Measurements from ENCODE around the gene LIN37.

Gene LIN37

GRCh38 chr19:35780717-35781116 lies 32.3 kb downstream of the LIN37 start:
- Histone ChIP-seq H3K4me3 (ENCODE audit: low read depth, low read length, poor library complexity, severe bottlenecking) (no peak overlapping the region), H3K9ac (ENCODE audit: low read length) (no peak overlapping the region), H3K36me3 (ENCODE audit: insufficient read depth, low read length) (peaks cover 15% of the 10 kb centered on the region), H3K4me2 (ENCODE audit: low read length) (no peak overlapping the region), H3K9me2 (ENCODE audit: low read depth, low read length) (no peaks in the 10 kb centered on the region), H3K27me3 (ENCODE audit: insufficient read depth, low read length) (no peaks in the 10 kb centered on the region), H3K79me2 (ENCODE audit: insufficient read depth, low read length) (no peaks in the 10 kb centered on the region), H3K9me3 (ENCODE audit: low read length) (no peaks in the 10 kb centered on the region), H4K20me1 (ENCODE audit: insufficient read depth, low read length) (no peaks in the 10 kb centered on the region), H3K4me1 (ENCODE audit: insufficient read depth, low read length, severe bottlenecking) (peaks cover 10% of the 10 kb centered on the region), H2AFZ (ENCODE audit: low read length) (no peak overlapping the region), H3K27ac (ENCODE audit: low read depth, low read length, poor library complexity, severe bottlenecking) (no peak overlapping the region), H3F3A (ENCODE audit: insufficient read depth, low read length) (no peaks in the 10 kb centered on the region)
- TF ChIP-seq EZH2 (IDR thresholded peaks at IDR 0.05; ENCODE audit: borderline replicate concordance, low read length) (no peak), CTCF (IDR thresholded peaks at IDR 0.05; ENCODE audit: low read length) (no peak)

GRCh38 chr19:35781650-35782049 lies 33.3 kb downstream of the LIN37 start:
- no peak for TF ChIP-seq EZH2 (IDR thresholded peaks at IDR 0.05; ENCODE audit: borderline replicate concordance, low read length)
- no peak for TF ChIP-seq CTCF (IDR thresholded peaks at IDR 0.05; ENCODE audit: low read length)
- Histone ChIP-seq H3K9me2 (ENCODE audit: low read depth, low read length) (no peaks in the 10 kb centered on the region), H3K9ac (ENCODE audit: low read length) (no peak overlapping the region), H3K79me2 (ENCODE audit: insufficient read depth, low read length) (no peaks in the 10 kb centered on the region), H3F3A (ENCODE audit: insufficient read depth, low read length) (no peaks in the 10 kb centered on the region), H2AFZ (ENCODE audit: low read length) (no peak overlapping the region), H3K36me3 (ENCODE audit: insufficient read depth, low read length) (peaks cover 15% of the 10 kb centered on the region), H4K20me1 (ENCODE audit: insufficient read depth, low read length) (no peaks in the 10 kb centered on the region), H3K27ac (ENCODE audit: low read depth, low read length, poor library complexity, severe bottlenecking) (no peak overlapping the region), H3K27me3 (ENCODE audit: insufficient read depth, low read length) (no peaks in the 10 kb centered on the region), H3K4me1 (ENCODE audit: insufficient read depth, low read length, severe bottlenecking) (peaks cover 2% of the 10 kb centered on the region), H3K4me3 (ENCODE audit: low read depth, low read length, poor library complexity, severe bottlenecking) (no peak overlapping the region), H3K4me2 (ENCODE audit: low read length) (no peak overlapping the region), H3K9me3 (ENCODE audit: low read length) (no peaks in the 10 kb centered on the region)

- Histone ChIP-seq H3F3A (ENCODE audit: insufficient read depth, low read length) (no peaks in the 10 kb centered on the region), H3K36me3 (ENCODE audit: insufficient read depth, low read length) (peaks cover 19% of the 10 kb centered on the region), H3K4me3 (ENCODE audit: low read depth, low read length, poor library complexity, severe bottlenecking) (no peak overlapping the region), H3K4me1 (ENCODE audit: insufficient read depth, low read length, severe bottlenecking) (no peaks in the 10 kb centered on the region), H3K27me3 (ENCODE audit: insufficient read depth, low read length) (no peaks in the 10 kb centered on the region), H3K79me2 (ENCODE audit: insufficient read depth, low read length) (no peaks in the 10 kb centered on the region), H3K9me3 (ENCODE audit: low read length) (no peaks in the 10 kb centered on the region), H3K27ac (ENCODE audit: low read depth, low read length, poor library complexity, severe bottlenecking) (no peak overlapping the region), H2AFZ (ENCODE audit: low read length) (no peak overlapping the region), H3K9me2 (ENCODE audit: low read depth, low read length) (no peaks in the 10 kb centered on the region), H3K9ac (ENCODE audit: low read length) (no peak overlapping the region), H4K20me1 (ENCODE audit: insufficient read depth, low read length) (no peaks in the 10 kb centered on the region), H3K4me2 (ENCODE audit: low read length) (no peak overlapping the region)
- TF ChIP-seq EZH2 (IDR thresholded peaks at IDR 0.05; ENCODE audit: borderline replicate concordance, low read length) (no peak), CTCF (IDR thresholded peaks at IDR 0.05; ENCODE audit: low read length) (no peak)
These were observed 34.2 kb downstream of the LIN37 start for GRCh38 chr19:35782589-35782988.
